HG03342 (cell line): ENCODE data around the gene FRMD4B.
"Not testable (repeated sequence)": the region's sequence is repeated elsewhere in the genome, so short reads cannot be mapped to it uniquely, and the experiment has no call there.

Source experiments
- ATAC-seq: cut with Tn5 transposase; IDR thresholded peaks from one replicate; pipeline ENCODE4 v1.9.1; 2021; ENCODE audit warnings: mild to moderate bottlenecking, moderate library complexity; ENCODE audit not compliant: unreplicated experiment

Gene FRMD4B

DNA sequence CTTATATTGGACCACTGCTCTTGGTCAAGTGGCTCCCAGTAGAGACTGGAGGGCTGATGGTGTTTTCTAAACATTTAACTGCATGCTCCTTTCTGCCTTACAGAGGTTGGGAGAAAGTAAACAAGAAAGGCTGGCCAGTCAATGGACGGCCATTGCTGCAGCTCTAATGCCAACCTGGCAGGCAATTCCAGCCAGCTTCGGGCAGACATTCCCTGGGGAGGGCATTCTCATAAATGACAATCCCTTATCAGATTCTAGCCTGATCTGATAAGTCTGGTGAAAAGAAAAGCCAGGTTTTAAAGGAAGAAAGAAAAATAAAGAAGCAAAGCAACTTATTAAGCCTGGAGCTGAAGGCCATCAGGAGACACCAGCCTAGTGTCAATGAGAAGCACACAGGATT lies 60.7 kb downstream of the FRMD4B start:
- ATAC-seq = no peak

DNA sequence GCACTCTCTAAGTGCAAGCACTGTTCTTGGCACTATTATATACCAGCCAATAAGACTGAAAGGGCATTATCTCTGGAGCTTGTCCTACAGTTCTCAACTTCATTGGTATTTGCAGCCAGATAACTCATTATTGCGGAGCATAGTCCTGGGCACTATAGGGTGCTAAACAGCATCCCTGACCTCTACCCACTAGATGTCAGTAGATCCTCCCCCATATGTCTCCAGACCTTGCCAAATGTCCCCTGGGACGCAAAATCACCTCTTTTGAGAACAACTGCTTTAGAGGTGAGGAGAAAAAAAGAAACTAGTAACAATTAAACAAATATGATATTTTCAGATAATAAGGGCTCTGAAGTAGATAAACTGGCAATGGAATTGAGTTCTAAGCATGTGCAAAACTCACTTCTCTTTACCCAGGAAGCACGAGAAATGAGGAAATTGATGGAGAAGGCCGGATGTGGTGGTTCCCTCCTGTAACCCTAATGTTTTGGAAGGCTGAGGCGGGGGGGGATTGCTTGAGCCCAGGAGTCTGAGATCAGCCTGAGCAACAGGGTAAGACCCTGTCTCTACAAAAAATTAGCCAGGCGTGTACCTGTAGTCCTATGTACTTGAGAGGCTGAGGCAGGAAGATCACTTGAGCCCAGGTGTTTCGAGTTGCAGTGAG lies 61.4 kb downstream of the FRMD4B start:
- peak; percentile 47 for ATAC-seq

GRCh38 chr3:69323941-69324340 lies 61.9 kb downstream of the FRMD4B start:
- ATAC-seq = no peak

- not testable (repeated sequence) for ATAC-seq
These were observed 63.4 kb downstream of the FRMD4B start for GRCh38 chr3:69322512-69322911.

GRCh38 chr3:69322158-69322509 lies 63.8 kb downstream of the FRMD4B start:
- ATAC-seq = no peak

GRCh38 chr3:69321301-69322157 lies 64.4 kb downstream of the FRMD4B start:
- no peak for ATAC-seq

DNA sequence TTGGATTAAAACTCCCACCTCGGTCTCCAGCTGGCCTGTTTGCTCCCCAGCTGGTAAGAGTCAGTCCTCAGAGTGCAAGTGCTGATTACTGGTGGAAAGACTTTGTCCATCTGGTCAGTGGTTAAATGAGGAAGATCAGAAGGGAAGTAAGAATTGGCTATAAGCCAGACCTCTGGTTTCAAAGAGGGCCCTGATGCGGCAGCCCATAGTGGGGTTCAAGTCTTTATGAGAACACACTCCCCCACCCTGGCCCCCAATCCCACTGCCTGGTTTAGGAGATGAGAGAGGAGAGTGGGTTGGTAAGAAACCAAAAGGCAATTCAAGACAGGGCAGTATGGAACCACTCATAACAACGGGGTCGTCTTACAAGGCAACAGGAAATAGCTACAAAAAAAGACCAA lies 65.0 kb downstream of the FRMD4B start:
- ATAC-seq = peak; percentile 69

GRCh38 chr3:69319652-69320051 lies 66.2 kb downstream of the FRMD4B start:
- ATAC-seq = no peak

DNA sequence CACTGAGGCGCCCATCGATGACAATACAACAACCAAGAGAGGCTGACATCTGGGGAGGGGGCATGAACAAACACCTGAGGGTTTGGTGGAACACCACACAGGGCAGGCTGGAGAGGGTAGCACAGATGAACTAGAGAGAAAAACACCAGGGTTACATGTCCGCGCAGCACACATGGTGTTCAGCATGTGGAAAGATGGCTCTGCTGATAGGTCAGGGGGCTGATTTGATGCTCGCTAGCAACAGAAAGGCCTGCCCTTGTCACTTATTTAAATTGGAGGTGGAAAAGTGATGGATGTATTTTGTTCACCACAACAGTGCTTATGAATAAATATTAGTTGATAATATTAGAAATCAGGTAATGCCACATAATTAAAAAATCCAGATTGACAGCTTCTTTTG lies 67.5 kb downstream of the FRMD4B start:
- ATAC-seq = no peak

- ATAC-seq = no peak
These were observed 72.6 kb downstream of the FRMD4B start for GRCh38 chr3:69313251-69313650.

GRCh38 chr3:69309814-69310213 lies 76.1 kb downstream of the FRMD4B start:
- ATAC-seq = no peak

DNA sequence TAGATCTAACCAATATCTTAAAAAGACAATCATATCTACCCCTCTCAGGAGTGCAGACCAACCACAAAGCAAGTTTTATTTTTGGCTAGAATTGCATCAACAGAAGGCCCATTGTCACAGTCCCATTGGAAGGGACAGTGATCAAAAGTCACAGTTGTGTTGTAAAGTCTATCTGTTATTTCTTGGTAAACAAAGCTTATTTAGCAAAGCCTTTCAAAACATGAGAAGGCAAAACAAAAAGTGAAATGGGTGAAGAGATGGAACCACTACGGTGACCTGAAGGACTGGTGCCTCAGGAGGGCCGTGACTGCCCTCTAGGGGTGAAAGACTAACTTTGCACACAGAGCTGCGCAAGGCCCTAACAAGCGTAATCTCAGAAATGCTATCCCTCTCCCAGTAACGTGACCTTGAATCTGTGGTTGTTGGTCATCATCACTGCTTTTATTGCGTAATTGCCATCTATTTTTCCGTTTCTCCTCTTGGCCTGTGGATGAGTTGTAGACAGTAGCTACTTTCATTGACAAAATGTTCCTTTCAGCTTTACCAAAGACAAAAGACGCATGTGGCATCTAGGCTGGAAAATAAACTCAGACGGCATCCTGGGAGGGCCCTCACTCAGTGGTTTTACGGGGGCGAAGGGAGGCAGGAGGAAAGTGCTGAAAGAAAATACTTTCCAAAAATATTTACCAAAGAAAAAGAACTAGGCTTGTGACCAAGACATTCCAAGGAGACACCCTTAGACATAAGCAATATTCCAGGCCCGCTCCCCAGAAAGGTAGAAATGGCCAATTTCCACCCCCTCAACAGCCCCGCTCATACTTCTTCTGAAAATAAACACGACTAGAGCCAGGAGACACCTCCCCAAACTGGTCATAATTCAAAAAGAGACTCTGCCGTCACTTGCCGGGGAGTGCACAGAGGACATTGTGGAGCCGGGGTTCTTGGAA lies 79.4 kb downstream of the FRMD4B start:
- peak; percentile 96 for ATAC-seq

DNA sequence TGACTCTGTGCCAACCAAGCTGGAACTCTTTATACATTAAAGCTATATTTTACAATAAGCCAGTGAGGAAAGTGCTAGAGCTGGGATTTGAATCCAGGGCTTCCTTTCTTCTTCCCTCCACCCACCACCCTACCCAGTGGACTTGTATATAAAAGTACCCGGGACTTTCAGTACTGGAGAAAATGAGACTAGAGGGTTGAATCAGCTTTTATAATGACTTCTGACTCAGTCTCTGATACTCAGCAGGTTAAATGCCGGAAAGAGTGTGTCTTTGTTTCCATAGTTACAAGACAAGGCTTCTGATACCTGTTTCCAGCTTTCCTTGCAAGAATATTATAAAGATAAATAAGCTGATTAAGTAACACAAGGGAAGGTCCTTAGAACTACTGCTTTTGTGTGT lies 80.9 kb downstream of the FRMD4B start:
- no peak for ATAC-seq

- ATAC-seq = no peak
These were observed 81.5 kb downstream of the FRMD4B start for GRCh38 chr3:69304396-69304795.

DNA sequence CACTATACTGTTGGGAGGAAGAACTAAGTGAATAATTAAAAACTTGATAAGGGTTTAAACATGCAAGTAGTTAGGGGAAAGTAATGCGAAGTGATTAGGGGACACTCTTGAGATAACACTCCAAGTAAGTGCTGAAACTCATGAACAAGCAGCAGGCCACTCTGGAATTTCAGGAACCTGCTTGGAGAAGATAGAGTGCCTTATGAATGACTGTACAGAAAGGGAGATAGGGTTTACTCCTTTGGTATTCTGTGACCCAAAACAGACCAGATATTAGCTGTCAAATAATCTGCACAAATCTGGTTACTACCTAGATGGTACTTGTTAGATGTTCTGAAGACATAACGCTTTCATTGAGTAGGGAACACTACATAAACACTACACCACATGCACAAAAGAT lies 85.6 kb downstream of the FRMD4B start:
- ATAC-seq = no peak

GRCh38 chr3:69299344-69299743 lies 86.5 kb downstream of the FRMD4B start:
- ATAC-seq = no peak

DNA sequence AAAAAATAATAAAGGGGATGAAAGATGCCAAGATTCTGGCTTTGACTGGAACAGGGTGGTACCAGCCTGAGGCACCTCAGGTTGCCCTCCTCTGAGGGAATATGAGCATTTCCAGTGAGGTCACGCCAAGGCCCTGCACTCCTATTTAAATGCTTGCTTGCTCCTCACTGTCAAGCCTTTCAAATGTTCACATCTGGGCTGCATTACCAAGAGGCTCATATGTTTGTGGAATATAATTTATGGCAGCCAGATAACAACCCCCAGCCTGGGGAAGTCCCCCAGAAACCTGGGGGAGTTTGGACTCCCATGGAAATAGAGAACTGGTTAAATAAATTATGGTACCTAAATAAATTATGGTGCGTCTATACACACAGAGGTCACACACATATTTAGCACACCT lies 88.4 kb downstream of the FRMD4B start:
- ATAC-seq = no peak

DNA sequence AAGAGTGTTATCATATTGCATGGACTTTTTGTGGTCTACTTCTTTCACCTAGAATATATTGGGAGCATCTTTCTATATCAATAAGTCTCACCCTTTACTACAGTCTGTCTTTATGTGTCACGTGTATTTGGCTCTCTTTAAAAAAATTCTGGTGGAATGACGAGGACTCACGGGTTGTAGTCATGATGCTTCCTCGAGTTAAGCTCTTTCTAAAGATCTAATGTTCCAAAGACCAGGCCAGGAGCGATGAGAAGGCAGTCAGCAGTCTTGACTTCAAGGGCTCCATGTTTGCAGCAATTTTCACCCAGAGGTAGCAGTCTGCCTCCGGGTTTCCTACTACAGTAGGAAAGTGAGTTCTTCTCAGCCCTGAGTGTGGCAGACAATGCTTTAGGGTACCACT lies 88.9 kb downstream of the FRMD4B start:
- no peak for ATAC-seq

- no peak for ATAC-seq
These were observed 91.7 kb downstream of the FRMD4B start for GRCh38 chr3:69294014-69294766.

GRCh38 chr3:69292959-69293574 lies 92.8 kb downstream of the FRMD4B start:
- no peak for ATAC-seq
